Measurements from ENCODE around the gene HOXD3. TPM values are rescaled to one million over a fixed set of nuclear protein-coding genes. Genes with fewer than 3 reads are reported as not detected.
A peak's percentile ranks its signal among the peaks of the same experiment; 100 is the strongest.

HOXD3 gene
- total RNA-seq, 1 donor from 2014 or later, result not detected

DNA sequence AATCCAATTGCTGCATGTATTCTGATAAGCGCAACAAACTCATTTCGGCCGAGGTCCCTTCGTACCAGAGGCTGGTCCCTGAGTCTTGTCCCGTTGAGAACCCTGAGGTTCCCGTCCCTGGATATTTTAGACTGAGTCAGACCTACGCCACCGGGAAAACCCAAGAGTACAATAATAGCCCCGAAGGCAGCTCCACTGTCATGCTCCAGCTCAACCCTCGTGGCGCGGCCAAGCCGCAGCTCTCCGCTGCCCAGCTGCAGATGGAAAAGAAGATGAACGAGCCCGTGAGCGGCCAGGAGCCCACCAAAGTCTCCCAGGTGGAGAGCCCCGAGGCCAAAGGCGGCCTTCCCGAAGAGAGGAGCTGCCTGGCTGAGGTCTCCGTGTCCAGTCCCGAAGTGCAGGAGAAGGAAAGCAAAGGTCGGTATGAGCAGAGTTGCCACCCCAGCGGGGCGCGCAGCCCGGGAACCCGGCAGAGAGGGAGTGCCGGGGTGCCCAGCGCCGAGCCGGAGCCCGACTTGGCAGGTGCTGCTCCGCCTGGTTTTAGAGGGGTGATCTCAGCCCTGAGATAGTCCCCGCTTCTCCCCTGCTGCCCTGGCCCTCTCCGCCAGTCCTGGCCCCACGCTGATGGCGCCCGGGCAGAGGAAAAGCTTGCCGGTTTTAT lies 39.8 kb upstream of the HOXD3 start:
- no peaks in the 10 kb centered on the region for H3K4me1 Mint-ChIP-seq (ENCODE audit: low read depth, unreplicated experiment)
- Histone ChIP-seq H3K4me1 (ENCODE audit: insufficient read depth, low read length) (no peaks in the 10 kb centered on the region), H3K4me3 (ENCODE audit: insufficient read depth, low read depth, low read length) (no peak overlapping the region), H3K27me3 (ENCODE audit: insufficient read depth, low read length) (peaks cover 99% of the 10 kb centered on the region), H3K79me2 (ENCODE audit: insufficient read depth, low read length) (no peaks in the 10 kb centered on the region), H4K20me1 (ENCODE audit: insufficient read depth, low read length) (no peaks in the 10 kb centered on the region), H3K4me2 (ENCODE audit: low read length) (no peak overlapping the region), H3K9ac (ENCODE audit: low read length) (no peak overlapping the region), H2AFZ (ENCODE audit: low read depth, low read length) (no peak overlapping the region), H3K9me3 (ENCODE audit: insufficient read depth, low read depth, low read length) (peaks cover 9% of the 10 kb centered on the region), H3K27ac (ENCODE audit: low read depth, low read length) (no peak overlapping the region), H3K36me3 (ENCODE audit: insufficient read depth, low read length) (no peaks in the 10 kb centered on the region)
- no peak overlapping the region for H3K4me3 Mint-ChIP-seq (ENCODE audit: unreplicated experiment)
- FAIRE-seq (no peak), DNase-seq (ENCODE audit: low read depth) (no peak)
- TF ChIP-seq, protein P1, sequence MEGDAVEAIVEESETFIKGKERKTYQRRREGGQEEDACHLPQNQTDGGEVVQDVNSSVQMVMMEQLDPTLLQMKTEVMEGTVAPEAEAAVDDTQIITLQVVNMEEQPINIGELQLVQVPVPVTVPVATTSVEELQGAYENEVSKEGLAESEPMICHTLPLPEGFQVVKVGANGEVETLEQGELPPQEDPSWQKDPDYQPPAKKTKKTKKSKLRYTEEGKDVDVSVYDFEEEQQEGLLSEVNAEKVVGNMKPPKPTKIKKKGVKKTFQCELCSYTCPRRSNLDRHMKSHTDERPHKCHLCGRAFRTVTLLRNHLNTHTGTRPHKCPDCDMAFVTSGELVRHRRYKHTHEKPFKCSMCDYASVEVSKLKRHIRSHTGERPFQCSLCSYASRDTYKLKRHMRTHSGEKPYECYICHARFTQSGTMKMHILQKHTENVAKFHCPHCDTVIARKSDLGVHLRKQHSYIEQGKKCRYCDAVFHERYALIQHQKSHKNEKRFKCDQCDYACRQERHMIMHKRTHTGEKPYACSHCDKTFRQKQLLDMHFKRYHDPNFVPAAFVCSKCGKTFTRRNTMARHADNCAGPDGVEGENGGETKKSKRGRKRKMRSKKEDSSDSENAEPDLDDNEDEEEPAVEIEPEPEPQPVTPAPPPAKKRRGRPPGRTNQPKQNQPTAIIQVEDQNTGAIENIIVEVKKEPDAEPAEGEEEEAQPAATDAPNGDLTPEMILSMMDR (IDR thresholded peaks at IDR 0.05; ENCODE audit: insufficient read depth, low read depth, low read length), result no peak
- TF ChIP-seq EZH2 (IDR thresholded peaks at IDR 0.05; ENCODE audit: insufficient read depth, low read length), result peak; percentile 86
- H3K27me3 Mint-ChIP-seq (ENCODE audit: low read depth, unreplicated experiment), result peaks cover 83% of the 10 kb centered on the region
- H3K27ac Mint-ChIP-seq (ENCODE audit: unreplicated experiment), result peak overlapping the region; percentile 84
- H3K36me3 Mint-ChIP-seq (ENCODE audit: low read depth, unreplicated experiment), result peaks cover 5% of the 10 kb centered on the region
- H3K9me3 Mint-ChIP-seq (ENCODE audit: unreplicated experiment), result peaks cover 36% of the 10 kb centered on the region

DNA sequence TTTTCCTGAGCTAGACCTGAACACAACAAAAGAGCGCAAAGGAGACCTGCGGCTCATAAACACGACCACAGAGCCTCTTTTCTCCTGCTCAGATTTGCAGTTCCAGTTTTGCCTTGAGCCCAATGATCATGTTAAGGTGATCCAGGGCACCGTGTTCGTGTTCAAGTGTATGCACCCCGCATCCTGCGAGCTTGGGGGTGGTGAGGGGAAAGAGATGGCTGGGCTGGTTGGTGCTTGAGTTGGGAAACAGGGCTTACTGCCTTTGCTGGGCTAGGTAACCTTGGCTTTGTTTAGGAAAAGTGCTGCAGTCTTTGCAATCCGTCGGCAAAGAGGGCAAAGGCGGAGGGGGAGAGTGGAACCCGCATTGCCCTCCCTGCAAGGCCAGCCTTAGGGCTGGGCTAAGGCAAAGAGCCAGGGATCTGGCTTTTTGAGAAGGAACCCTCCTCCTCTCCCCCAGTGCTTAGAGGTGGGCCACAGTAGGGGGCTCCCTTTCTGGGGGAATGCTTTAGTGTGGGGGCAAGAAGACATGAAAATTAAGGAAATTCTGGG lies 39.2 kb upstream of the HOXD3 start:
- peaks cover 81% of the 10 kb centered on the region for H3K27me3 Mint-ChIP-seq (ENCODE audit: low read depth, unreplicated experiment)
- Histone ChIP-seq H3K4me3 (ENCODE audit: insufficient read depth, low read depth, low read length) (no peak overlapping the region), H3K9ac (ENCODE audit: low read length) (no peak overlapping the region), H3K27me3 (ENCODE audit: insufficient read depth, low read length) (peaks cover 99% of the 10 kb centered on the region), H3K79me2 (ENCODE audit: insufficient read depth, low read length) (no peaks in the 10 kb centered on the region), H3K36me3 (ENCODE audit: insufficient read depth, low read length) (no peaks in the 10 kb centered on the region), H4K20me1 (ENCODE audit: insufficient read depth, low read length) (no peaks in the 10 kb centered on the region), H3K27ac (ENCODE audit: low read depth, low read length) (no peak overlapping the region), H3K4me1 (ENCODE audit: insufficient read depth, low read length) (peaks cover 4% of the 10 kb centered on the region), H2AFZ (ENCODE audit: low read depth, low read length) (no peak overlapping the region), H3K4me2 (ENCODE audit: low read length) (no peak overlapping the region), H3K9me3 (ENCODE audit: insufficient read depth, low read depth, low read length) (peaks cover 9% of the 10 kb centered on the region)
- H3K4me3 Mint-ChIP-seq (ENCODE audit: unreplicated experiment), result no peak overlapping the region
- DNase-seq (ENCODE audit: low read depth), result no peak
- TF ChIP-seq, protein P1 (IDR thresholded peaks at IDR 0.05; ENCODE audit: insufficient read depth, low read depth, low read length), result no peak
- peak; percentile 58 for TF ChIP-seq EZH2 (IDR thresholded peaks at IDR 0.05; ENCODE audit: insufficient read depth, low read length)
- H3K36me3 Mint-ChIP-seq (ENCODE audit: low read depth, unreplicated experiment), result peaks cover 5% of the 10 kb centered on the region
- H3K27ac Mint-ChIP-seq (ENCODE audit: unreplicated experiment), result no peak overlapping the region
- H3K4me1 Mint-ChIP-seq (ENCODE audit: low read depth, unreplicated experiment), result no peaks in the 10 kb centered on the region
- H3K9me3 Mint-ChIP-seq (ENCODE audit: unreplicated experiment), result peaks cover 36% of the 10 kb centered on the region
- no peak for FAIRE-seq

Measured in astrocyte (in vitro differentiated cells and primary cell).